AG08396 (cell line): ENCODE results near the gene ORAI3.

Experiments used
- DNase-seq: peaks from one replicate; pipeline ENCODE4 v3.0.0; 2012; ENCODE audit warnings: low spot score, mixed read lengths

Gene ORAI3

DNA sequence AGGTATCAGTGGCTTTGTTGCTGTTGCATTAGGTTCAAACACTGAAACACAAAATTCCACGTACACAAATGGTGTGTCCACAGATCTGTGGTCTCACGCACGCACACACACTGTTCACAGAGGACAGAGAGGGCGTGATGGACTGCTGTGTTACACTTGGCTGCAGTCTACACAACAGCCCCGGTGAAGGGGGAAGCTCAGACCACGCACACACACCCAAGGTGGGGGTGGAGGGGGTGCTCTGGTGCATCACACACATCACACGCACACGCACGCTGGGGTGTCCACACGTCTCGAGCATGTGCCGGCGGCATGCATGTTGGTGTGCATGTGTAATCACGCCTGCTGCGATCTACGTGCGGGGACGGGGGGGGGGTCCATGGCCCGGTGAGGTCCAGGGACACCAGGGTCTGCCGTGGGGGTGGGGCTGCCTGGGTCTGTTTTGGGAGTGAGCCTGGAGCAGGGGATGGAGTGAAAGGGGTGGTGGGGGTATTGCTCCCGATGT is 43.5 kb downstream of the ORAI3 start:
- DNase-seq: no peak

DNA sequence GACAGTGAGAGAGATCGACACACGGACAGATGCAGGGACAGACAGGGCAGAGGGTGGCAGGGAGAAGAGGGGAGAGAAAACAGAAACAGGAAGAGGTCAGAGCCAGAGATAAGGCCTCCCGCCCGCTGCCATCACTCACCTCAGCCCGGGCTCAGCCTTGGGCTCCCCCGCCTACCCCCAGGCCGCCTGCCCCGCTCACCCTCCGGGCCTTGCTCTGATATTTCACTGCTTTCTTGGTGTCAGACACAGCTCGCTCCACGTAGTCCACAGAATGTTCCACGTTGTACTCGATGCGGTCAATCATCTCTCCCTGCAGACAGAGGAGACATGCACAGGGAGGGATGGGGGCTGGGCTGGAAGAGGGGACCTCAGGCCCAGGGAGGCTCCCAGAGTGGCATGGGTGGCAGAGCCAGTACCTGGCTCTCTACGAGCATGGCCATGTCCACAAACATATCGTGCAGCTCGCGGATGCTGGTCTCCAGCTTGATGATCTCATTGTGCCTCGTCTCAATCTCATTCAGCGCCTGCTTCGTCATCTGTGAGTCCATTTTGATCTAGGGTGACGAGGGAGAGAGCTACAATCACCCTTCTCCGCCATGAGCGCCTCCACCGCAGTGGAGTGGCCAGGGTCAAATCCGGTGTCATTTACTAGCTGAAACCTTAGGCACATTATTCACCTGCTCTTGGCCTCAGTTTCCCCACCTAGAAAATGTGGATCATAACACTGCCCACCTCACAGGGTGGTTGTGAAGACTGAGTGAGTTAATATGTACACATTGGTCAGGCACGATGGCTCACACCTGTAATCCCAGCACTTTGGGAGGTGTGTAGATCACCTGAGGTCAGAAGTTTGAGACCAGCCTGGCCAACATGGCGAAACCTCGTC is 44.3 kb downstream of the ORAI3 start:
- no peak for DNase-seq

DNA sequence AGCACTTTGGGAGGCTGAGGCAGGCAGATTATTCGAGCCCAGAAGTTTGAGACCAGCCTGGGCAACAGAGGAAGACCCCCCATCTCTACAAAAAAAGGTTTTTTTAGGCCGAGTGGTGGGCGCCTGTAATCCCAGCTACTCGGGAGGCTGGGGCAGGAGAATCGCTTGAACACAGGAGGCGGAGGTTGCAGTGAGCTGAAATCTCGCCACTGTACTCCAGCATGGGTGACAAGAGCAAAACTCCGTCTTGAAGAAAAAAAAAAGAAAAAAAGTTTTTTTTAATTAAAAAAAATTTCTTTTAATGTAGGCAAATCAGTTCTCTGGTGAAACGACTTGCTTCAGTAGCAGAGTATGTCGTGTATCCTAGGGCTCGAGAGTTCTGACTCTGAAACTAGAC is 47.1 kb downstream of the ORAI3 start:
- no peak for DNase-seq

DNA sequence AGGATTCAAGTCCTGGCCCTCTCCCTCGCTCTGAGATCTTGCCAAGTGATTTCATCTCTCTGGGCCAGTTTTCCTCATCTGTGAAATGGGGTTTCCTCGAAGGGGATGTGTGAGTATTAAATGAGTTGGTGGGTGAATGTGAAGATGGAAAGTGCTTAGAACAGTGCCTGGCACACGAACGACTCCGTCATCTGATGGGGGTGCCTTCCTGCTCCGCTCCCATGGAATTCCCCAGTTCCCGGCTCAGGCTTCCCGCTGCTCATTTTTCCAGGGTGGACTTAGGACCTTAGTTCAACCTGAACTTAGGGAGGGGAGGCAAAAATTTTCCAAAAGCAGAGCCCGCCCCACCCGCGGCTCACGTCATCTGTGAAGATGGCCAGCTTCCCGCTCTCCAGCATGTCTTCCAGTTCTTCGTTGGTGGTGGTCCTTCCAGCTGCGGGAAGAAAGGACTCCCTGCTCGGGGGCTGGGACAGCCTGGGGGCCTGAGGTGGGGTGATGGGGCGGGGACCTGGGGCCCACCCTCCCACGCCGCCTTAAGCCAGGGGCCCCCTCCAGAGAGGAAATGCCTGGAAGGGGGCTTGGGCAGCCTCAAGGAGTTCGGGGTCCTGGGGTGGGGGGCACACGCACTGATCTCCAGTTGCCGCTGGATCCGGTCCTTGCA is 47.6 kb downstream of the ORAI3 start:
- no peak for DNase-seq

DNA sequence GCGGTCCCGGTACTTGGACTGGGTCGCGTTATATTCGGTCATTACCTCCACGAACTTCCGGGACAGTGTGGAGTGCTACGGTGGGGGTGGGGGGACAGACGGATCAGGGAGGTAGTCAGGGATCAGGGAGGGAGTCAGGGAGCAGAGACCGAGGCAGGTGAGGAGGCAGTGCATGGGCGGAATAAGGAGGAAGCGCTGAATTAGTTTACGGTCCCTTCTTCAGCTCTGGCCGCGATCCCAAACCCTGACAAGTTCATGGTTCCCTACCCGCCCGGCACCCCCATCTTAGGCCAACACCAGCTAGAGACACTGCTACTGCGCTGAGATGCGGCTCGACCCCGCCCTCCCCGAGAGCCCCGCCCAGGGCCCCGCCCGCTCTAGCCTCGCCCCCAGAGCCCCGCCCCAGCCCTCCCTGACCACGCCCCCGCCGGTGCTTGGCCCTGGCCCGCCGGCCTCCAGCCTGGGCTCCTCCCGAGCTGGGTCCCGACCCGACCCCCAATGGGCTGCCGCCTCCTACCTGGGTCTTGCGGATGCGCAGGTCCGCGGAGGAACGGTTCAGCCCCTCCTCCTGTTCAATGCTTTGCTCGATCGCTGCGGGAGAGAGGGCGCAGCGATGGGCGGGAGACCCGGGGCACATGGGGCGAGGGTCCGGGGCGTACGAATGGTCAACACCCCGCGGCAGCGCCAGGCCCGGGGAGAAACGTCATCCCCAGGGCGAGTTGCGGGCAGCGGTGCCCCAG is 48.3 kb downstream of the ORAI3 start:
- DNase-seq: peak; percentile 98

DNA sequence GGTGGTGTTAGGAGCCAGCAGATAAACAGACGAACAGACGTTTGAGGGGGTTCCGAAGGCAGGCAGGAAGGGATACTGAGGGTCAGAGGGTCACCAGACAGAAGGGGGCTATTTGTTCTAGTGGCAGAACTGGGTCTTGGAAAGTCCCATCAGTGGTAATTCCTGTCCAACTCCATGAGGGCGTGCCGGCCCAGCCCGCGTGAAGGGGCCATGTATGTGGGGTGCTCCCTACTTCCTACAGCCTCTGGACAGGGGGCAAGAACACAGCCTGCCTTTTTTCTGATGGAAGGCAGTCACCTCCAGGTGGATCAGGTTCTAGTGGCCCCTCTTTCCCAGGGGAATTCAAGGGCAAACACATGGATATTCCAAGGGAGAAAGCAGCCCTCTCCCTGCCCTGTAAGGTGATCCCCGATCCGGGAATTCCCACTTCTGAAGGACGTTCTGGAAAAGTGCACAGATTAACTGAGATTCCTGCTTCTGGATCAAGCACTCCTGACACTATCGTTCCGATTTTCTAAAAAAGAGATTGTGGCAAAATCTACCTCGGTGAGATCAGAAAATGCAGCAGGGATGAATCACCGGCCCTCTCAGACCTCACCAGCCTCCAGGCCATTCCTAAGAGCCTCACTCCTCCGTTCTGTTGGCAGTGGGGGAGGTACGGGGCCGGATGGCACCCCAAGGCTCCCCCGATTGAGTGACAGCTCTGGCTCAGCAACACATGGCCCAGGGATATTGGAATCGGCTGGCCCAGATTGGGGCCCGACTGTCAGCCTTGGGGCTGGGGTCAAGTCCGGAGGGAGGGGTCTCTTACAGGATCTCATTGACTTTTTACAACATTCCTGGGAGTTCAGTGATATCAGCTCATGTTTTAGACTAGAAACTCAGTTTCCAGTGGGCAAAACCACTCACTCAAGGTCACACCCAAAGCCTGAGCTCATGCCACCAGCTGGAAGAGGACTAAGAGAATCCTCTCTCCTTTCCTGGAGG is 49.1 kb downstream of the ORAI3 start:
- DNase-seq: peak; percentile 93

DNA sequence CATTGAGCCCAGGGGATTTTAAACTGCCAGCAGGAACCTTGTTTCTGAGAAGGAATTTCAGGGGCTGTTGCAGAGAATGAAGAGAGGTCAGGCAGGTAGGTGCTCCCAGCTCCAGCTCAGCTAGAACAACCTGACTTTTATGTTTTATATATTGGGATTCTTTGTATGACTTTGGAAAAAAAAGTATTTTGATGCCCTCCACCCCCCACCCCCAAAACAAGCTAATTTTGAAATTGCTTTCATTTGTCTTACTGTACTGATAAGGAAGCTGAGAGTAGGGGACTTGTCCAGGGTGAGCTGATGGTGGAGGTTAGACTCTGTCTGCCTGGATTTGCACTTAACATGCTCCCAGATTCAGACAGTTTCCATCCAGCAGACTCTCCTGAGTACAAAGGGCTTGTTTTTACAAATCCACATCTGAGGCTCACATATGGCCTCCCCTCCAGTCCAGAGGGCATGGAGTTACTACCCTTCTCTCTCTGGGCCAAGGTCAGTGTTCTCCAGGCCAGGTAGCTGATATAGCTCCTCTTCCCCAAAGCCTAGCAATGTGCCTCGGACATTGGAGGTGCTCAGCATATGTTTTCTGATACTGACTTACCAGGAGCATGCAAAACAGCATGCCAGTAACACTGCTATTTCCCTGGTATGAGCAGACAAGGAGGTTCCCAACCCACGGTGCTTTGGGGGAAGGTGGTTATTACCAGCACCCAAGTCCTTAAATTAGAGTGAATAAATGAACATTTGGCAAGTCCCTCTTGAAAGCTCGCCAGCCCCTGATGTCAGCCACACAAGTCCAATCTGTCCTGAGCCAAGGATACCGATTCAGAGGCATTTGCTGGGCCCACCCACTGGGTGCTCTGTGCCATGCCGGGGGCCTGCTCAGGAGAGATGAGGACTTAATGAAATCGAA is 50.2 kb downstream of the ORAI3 start:
- DNase-seq: no peak

DNA sequence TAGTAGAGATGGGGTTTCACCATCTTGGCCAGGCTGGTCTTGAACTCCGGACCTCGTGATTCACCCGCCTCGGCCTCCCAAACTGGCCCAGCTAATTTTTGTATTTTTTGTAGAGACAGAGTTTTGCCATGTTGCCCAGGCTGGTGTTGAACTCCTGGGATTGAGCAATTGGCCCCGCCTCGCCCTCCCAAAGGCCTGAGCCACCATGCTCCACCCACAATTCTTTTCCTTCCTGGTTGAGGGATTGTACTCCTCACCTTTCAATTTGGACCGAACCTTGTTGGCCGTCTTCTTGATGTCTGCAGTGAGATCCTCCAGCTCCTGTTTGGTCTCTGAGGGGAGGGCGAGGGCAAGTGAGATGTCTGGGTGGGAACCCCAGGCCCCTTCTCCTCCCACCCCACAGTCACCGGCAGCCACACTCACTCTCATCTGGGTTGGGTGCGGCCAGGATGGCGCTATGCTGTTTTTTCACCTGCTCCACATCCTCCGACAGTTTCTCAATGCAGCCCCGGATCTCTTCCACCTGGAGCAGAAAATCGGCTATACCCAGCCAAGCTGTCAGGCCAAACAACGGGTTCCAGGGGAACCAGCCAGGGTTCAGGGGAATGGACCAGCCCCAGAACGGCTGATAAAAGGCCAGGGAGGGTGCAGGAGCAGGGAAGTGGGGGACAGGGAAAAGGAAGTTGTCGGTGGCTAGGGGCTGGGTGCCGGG is 52.0 kb downstream of the ORAI3 start:
- DNase-seq: no peak

DNA sequence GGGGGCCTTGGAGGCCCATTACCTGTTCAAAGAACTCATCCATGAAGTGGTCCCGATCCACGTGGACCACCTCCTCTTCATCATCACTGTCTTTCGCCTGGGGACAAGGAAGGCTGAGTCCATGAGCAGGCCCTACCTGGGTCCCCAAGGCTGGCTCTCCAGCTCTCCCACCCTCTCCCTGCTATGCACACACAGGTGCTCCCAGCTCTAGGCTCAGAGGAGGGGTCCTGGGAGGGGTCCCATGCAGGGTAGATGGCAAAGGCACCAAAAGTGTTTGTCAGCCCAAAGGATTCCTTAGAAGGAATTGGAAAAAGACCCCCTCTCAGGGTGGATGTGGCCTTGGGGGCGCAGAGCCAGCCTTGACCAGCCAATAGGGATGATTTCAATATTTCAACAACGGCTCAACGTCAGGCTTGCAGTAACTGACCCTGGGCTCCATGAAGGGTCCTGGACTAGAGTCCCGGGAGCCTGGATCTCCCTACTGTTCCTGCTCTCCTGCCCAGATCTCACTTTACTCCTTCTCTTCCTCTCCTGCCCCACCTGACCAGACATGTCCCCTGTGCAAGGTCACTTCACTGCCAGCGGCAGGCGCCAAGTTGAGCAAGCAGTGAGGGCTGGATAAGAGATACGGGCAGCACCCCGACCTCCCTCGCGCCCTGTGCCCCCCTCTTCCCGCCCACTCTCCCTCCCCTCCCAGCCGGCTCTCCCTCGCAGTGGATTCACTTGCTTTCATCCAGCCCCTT is 52.8 kb downstream of the ORAI3 start:
- DNase-seq: no peak

DNA sequence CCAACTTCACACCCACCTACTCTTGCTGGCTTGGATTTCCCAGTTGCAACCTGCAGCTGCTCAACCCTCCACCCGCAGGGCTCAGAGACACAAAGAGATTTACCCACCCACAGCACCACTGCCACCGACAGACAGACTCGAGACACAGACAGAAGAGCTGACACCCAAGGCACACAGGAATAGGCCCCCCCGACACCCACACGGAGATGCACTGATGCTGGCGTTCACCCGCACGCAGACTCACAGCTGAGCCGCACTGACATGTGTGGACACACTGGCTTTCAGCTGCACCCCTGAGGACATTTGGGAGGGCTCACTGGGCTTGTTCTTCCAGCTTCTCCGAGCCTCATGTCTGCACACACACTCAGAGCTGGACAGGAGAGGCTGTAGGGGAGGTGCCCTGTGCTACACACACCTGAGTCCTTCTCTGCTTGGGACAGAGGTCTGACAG is 53.4 kb downstream of the ORAI3 start:
- no peak for DNase-seq

DNA sequence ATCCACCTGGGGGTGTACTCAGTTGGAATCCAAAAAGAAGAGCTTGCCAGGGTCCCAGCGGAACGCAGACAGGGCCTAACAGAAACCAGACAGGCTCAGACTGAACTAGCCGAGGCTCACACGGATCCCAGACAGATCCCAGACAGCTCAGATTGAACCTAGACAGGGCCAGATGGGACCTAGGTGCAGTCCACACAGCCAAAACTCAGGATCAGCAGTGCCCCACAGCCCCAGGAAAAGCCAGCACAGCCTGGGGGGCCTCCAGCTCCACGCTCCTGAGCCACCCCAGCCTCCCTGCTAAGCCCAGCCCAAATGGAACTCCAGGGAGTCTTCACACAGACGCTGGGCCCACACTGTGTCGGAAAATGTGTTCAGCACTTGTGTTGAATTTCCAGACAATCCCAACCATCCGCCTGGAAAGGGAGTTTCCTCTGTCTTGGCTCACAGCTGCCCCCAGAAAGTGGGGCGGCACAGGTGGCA is 54.0 kb downstream of the ORAI3 start:
- no peak for DNase-seq

DNA sequence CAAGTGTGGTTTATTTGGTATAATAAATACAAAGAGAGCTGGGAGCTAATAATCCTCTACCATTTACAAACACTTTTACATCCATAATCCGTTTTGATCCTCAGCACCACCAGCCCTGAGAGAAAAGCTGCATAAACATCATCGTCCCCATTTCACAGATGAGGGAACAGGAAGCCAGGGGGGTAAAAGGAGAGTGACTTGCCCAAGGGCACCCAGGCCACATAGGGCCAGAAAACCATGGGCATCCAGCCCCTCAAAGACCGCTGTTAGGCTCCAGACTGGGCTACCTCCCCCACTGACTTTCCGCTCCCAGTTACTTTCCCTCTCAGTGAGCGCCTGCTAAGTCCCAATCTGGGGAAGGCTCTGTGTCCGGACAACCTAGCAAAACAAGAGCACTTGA is 54.9 kb downstream of the ORAI3 start:
- DNase-seq: no peak
